ENCODE results near the gene PCNT.
"Not testable (repeated sequence)": the region's sequence is repeated elsewhere in the genome, so short reads cannot be mapped to it uniquely, and the experiment has no call there.

The PCNT gene

DNA sequence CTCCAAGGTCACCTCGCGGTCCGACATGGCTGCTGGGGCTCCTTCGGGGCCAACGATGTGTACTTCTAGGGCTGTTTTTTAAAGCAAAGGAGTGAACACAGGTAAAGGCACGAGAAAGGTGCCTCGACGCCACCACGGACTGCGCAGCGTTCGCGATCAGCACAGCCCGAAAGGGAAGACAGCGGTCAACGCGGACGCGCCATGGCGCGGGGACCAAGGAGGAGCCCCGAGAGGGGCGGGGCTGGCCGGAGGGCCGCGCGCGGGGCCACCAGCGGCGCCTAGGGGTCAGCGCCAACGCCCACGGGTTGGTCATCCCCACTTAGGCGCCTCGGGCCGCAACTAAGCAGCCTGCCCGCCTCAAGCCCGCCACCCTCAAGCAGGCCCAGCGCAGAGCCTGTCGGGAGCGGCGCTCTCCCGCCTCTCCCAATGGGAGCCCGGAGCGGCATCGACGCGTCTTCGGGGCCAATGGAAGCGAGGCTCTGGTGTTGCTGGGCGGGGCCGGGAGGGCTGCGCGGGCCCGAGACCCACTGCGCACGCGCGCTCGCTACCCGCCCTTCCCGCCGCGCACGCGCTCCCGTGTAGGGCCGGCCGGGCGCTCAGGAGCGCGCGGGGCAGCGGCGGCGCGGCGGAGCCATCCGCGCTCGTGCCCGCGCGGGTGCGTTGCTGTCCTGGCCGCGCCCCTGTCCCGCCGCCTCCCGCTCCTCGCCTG lies 134.5 kb downstream of the PCNT start, which contains the start of gene DIP2A:
Gene DIP2A, plus strand, starts transcription at position 577 of the 709 bp plus-strand sequence. CDS start 241 bp downstream, outside the sequence.
- peak; percentile 91 for DNase-seq

DNA sequence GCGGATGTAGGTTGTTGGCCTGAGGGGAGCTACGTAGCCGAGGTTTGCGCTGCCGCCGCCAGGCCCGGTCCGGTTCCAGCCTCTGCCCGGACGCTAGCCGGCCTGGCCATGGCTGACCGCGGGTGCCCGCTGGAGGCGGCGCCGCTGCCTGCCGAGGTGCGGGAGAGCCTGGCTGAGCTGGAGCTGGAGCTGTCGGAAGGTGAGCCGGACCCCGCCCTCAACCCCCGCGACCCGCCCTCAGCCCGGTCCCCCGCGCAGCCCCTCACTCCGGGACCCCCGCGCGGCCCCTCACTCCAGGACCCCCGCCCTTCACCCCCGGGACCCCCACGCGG lies 135.0 kb downstream of the PCNT start:
- DNase-seq = no peak

DNA sequence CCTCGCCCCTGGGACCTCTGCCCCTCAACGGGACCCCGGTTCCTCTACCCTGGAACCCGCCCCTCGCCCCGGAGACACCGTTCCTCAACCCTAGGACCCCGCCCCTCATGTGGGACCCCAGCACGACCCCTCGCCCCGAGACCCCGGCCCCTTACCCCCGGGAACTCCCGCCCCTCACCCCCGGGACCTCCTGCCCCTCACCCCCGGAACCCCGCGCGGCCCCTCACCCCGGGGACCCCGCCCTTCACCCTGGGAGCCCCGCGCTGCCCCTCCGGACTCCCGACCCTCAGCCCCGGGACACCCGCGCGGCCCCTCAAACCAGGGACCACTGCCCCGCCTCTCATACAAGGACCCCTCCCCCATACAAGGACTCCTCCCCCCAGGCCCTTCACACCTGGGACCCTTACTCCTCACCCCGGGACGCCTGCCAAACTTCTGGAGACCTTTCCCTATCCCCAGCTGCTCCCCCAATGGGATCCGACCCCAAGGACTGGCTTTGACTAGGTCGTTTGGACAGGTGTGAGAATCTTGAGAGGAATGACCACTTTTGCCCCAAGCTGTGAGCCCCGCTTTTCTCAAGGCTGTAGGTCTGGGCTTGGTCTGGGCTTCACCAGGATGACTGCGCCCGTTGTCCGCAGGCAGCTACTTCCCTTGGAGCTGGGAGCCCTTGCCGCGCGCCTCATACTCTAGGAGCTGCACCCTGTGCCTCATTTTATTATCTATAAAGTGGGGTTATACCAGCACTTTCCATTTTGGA lies 135.6 kb downstream of the PCNT start:
- DNase-seq = no peak

DNA sequence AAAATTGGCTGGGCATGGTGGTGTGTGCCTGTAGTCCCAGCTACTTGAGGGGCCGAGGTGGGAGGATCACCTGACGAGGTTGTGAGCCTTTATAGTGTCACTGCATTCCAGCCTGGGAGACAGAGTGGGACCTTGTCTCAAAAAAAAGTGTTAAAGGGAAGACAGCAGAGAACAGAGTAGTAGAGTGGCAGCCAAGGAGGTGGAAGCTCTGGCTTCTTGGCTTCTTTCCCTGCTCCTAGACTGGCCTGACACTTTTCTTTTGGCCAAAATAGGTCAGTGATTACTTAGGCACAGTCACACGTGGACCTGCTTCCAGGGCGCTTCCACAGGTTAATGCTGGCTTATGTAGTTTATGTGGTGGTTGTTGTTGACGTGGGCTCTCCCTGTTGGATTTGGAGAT lies 138.0 kb downstream of the PCNT start:
- DNase-seq = no peak

DNA sequence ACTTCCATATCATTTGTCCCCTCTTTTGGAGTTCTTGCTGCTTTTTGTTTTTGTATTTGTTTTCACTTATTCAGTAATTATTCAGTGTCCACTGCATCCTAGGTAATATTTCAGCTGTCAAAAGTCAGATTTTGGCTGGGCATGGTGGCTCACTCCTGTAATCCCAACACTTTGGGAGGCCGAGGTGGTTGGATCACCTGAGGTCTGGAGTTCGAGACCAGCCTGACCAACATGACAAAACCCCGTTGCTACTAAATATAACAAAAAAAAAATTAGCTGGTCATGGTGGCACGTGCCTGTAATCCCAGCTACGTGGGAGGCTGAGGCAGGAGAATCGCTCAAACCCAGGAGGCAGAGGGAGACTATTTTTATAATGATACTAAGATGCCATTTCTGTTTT lies 141.2 kb downstream of the PCNT start:
- DNase-seq = not testable (repeated sequence)

DNA sequence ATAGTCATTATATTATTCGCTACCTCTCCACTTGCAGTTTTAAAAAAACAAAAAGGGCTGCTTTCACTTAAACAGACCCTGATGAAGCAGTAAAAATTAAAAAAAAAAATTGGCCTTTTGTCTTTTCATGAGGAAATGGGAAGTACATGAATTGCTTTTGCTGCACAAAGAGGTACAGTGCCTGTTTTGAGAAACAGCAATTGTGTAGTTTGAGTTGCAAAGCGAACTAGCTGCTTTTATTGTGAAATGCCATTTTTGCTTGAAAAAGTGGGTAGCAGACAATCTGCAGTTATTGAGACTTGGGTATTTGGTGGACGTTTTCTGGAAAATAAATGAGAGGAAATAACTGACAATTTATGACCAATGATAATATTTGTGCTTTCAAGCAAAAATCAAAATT lies 141.7 kb downstream of the PCNT start:
- DNase-seq = no peak

DNA sequence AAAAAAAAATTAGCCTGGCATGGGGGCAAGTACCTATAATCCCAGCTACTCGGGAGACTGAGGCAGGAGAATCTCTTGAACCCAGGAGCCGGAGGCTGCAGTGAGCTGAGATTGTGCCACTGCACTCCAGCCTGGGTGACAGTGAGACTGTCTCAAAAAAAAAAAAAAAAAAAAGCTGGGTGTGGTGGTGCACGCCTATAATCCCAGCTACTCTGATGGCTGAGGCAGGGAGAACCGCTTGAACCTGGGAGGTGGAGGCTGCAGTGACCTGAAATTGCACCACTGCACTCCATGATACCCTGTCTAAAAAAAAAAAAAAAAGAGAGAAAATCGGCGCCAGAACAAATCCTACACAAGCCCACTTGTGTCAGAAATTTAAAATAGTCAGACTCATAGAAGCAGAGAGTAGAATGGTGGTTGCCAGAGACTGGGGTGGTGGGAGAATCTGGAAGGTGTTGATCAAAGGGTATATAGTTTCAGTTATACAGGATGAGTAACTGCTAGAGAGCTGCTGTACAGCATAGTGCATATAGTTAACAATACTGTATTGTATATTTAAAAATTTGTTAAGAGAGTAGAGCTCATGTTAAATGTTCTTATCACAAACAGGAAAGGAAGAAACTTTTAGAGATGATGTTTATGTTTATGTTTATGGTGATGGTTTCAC lies 144.3 kb downstream of the PCNT start:
- DNase-seq = no peak

DNA sequence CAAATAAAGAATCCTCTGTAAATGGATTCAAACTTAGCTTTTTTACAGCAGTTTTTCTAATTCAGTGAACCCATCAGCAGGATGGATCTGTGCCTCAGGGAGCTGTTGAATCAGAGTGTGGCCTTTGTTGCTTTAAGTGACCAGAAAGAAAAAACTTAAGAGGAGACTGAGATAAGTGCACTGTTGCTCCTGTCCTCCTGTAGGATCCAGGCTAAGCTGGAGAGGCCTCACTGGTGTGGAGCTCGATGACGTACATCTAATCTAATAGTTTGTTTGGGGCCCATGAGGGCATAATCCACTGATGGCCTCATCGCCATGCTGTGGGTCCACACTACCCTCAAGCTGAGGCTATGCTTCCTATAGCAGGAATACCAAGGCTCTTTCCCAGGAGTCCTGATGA lies 145.3 kb downstream of the PCNT start:
- DNase-seq = no peak

DNA sequence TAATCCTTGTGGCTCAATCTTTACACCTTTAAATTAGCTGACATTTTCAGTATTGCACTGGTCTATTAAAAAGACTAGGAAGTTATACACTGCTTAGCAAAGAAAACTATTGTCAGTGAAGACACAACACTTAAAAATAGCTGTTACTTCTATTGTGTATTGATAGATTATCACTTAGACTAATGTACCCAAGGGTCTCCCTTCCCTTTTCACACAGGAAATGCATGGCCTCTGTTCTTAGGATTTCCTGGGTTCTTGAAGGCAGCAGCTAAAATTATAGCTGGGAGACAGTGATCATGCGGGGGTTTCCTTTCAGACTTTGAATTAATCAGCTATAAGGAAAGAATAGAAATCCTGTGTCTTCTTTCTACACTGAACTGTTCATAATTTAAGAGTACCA lies 147.6 kb downstream of the PCNT start:
- DNase-seq = no peak

DNA sequence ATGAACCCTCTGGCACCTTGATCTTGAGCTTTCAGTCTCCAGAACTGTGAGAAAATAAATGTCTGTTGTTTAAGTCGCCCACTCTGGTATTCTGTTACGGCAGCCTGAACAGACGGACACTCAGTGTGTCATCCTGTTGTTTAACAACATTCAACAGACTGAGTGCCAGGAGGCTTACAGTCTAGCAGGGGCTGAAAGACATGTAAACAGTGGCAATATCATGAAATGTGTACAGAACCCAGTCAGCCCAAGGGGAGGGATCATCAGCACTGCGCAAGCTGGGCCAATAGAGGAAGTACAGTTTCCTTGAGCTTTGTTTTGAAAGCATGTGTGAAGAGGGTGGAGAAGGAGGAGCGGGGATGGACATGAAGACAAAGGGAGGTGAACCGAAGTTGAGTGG lies 148.3 kb downstream of the PCNT start:
- DNase-seq = no peak

DNA sequence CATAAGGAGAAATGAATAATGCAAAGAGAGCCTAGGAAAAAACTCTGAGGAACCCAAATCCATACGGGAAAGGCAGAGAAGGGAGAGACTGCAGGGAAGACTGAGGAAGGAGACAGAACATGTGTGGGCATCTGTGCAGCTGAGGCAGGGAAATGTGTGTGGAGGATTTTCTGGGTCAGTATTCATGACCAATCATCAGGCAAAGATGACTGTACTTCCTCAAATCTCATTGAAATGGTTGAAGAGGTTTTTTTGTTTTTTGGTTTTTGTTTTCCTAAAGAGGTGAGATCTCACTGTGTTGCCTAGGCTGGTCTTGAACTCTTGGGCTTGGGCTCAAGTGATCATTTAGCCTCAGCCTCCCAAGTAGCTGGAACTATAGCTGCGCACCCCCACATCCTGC lies 150.4 kb downstream of the PCNT start:
- DNase-seq = no peak

DNA sequence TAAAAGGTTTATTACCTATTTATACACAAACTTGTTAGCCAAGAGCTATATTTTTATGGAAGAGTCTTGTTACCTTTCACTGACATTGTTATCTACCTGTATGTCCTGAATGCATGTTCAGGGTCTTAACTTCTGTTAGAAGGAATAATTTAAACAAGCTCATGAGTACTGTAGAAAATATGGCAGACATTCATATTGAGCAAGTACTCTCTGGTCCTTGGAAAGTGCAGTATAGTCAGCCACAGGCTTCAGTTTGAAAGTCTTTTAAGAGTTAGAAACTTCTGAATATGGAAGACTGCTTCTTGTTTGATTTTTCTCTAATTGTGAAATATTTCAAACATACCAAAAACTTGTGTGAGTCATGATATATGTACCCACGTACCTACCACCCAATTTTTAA lies 151.3 kb downstream of the PCNT start:
- DNase-seq = no peak

DNA sequence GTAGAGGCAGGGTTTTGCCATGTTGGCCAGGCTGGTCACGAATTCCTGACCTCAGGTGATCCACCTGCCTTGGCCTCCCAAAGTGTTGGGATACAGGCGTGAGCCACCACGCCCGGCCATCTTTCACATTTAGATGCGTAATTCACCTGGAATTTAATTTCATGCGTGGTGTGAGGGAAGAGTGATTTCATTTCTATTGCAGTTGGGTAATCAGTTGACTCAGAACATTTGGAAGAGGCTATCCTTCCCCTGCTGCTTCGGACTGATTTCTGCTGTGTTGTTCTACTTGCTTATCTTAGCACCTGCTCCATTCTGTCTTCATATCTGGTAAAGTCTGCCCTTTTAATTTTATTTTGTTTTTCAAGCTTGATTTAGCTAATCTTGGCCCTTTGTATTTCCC lies 153.8 kb downstream of the PCNT start:
- DNase-seq = no peak

DNA sequence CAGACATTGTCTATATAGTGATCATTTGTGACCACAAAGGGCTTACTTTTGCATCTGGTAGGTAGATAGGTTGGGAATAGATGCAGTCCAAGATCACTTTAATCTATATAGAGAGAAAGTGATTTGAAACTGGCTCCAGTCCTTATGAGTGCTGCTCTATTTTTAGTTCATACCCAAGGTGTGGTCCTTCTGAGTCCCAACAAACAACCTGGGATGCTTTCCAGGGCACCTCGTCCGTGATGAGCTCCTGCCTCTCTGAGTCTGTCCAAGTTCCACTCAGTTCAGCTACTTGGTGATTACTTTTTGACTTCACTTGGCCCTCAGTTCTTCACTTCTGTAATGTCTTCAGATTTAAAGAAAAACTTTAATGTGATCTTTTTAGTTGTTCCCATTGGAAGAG lies 155.0 kb downstream of the PCNT start:
- DNase-seq = no peak

DNA sequence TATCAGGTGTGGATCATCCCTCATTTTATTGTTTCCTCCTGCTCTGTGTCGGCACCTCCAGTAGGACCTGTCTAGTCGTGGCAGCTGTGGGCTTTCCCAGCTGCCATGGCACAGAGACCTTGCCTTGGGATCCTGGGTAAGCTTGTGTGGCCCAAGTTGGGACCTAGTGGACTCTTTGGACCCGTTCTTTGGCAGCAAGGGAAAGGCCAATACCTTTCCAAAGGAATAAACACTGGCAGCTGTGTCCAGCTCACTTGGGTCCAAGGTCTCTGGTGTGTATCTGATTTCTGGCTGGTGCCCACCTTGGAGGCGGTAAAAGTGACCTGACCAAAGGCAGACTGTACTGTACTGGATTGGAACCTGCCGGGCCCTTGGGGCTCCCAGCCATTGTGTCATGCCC lies 156.5 kb downstream of the PCNT start:
- no peak for DNase-seq

DNA sequence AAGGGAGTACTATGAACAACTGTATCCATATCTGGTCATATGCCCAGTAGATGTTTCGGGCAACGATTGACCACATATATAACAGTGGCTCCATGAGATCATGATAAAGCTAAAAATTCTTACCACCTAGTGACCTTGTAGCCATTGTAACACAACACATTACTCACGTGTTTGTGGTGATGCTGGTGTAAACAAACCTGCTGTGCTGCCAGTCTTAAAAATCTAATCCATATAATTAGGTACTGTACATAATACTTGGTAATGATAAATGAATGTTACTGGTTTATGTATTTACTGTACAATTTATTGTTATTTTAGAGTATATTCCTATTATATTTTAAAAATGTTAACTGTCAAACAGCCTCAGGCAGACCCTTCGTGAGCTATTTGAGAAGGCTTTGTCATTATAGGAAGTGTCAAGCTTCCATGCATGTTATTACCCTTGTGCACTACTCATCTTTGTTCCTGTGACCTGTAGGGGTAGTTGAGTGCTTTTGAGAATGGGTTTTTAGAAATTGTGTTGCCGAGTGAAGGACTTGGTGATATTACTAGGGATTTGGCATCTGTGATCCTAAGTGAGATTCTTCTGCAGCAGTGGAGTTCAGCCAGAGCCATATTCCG lies 158.4 kb downstream of the PCNT start:
- no peak for DNase-seq

DNA sequence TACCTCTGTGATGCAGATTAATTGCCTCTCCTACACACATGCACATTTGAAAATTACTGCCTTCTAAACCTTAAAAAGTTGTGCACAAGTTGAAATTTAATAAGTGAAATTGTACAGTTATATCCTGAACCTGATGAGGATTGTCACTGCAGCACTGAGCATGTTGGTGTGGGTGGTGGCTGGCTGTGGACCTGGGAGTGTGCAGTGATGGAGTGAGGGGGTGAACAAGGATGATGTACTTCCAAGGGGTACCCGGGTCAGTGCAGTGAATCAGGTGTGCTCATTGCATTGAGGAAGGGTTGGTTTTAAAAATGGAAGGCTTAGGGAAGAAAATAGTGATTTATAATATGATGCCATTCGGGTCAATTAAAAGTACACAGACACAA lies 158.9 kb downstream of the PCNT start:
- DNase-seq = no peak

DNA sequence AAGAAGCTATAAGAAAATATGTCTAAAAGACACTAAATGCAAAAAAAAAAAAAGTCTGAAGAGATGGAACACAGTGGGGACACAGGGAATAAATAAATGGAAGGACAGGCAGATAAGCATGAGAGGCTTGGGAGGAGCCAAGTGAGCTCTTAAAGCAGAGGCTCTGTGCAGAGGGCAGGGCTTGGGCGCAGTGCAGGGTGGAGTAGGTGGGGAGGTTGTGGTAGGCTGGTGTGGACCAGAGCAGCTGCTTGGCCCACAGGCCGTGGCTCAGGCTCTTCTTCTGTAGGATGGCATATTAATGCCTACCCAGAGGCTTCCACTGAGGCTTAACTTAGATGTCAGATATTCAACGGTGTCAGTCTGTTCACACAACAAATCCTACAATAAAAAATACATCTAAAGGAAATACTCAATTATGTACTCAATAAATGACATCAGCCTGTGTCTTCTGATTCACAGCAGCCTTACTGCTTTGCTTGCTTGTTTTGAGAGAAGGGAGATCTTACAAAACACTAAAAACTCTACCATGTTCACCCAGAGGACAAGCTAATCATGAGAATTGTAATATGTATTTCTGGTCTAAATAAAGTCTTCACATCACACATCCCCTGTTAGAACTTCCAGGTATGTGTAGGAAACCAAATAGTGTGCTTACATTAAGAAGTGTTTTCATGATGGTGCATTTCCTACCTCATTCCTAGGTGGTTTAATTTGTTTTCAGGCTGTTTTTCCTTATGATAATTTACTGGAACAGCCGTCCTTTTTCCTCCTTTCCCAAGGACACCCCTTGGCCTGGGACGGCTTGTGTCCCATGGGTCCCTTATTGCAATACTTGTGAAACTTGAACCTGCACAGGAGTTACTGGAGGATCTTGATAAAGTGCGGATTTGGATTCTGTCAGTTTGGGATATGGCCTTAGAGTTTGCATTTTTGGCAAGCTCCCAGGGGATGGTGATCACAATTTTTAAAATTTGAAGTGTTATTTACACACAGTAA lies 159.6 kb downstream of the PCNT start:
- DNase-seq = no peak

DNA sequence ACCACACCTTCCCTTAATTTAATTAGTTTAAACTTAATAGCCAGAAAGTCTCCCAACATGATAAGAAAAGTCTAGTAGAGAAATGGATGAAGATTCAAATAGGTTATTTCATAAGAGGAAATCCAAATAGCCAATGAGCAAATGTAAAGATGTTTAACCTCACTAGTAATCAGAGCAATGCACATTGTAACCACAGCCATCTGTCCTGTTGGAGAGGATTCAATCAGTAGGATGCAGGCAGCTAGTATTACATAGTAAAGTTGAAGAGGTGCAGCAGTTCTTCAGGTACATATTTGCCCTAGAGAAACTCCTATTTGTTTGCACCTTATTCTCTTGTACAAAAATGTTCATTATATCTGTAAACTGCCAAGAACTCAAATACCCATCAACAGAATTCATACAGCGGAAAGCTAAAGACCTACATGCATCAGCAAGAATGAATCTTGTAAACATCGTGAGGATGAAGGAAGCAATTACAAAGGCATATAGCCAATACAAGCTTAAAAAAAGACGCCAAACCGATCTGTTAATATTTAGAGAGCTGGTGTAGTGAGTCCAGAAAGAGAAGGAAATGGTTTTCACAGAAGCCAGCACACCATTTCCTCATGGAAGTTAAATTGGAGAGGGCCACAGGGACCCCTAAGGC lies 162.6 kb downstream of the PCNT start:
- no peak for DNase-seq

DNA sequence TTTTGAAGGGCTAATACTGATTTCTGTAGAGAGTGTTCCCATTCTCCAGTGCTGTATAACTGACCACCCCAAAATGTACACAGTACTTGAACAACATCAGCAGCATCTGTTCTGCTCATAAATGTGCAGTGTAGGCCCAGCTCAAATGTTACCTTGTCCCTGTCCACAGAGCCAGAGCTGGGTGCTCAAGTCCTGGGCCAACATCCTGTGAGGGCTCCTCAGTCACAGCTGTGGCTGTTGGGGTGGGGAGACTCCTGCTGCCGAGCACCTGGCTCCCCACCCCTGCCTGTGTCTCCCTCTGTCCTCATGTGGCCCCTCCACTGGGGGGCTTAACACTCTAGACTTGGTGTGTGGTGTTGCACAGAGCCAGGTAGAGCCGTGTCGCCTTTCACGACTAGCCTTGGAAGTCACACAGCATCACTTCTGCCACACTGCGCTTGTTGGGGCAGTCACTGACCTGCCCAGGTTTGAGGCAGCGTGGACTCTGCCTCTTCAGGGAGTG lies 165.3 kb downstream of the PCNT start:
- DNase-seq = no peak

DNA sequence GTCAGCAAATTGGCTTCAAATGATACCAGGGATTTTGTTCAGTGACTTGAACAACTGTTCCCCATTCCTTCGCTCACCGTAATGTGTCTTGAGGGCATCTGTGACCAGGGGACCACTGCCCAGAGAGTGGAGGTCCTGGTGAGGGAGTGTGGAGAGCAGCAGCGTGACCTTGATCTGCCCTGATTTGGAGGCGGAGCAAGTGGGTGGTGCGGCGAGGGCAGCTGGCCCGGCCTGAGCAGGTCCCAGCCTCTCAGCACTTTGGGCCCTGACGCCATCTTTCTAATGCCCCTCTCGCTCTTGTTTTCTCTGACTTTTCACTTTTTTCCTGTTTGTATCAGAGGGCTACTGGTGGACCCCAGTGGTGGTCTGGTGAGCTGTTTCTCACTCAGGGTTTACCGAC lies 165.8 kb downstream of the PCNT start:
- DNase-seq = no peak

DNA sequence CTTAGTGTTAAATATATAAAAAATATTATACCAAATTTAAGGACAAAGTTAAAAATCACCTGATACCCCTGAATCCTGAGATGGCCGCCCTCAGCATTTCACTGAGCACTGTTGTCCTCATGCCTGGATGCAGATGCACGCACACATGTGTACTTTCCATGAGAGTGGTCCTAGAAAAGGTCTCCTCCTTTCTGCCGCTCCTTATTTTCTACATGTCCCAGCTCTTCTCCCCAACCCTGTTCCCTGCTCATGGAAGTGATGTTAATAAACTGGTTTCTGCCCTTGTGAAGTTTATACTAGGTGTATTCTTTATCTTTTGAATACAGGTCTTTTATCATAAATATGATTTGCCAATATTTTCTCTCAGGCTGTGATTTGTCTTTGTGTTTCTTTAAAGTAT lies 167.6 kb downstream of the PCNT start:
- DNase-seq = no peak

Data from activated CD4-positive, alpha-beta T cell treated with anti-CD3 and anti-CD28 coated beads, Interleukin-2, amount 50 U/mL, for 1 hour (primary cell).